Loucy (cell line): Measurements from ENCODE around the gene COL27A1.

ENCODE experiments used
- H2AFZ ChIP-seq: fragments of 200-600 bp; sonication (generic); 2 replicates; pipeline ENCODE4 v1.6.0; 2016; ENCODE audit warnings: antibody characterized with exemption, mild to moderate bottlenecking, low read length, moderate library complexity
- H3F3A ChIP-seq: fragments of 200-600 bp; 2 replicates; pipeline ENCODE4 v1.6.0; 2016; ENCODE audit warnings: antibody characterized with exemption, low read depth, mild to moderate bottlenecking
- H3K27me3 ChIP-seq: fragments of 200-600 bp; sonication (generic); 2 replicates; pipeline ENCODE4 v1.6.1; 2014; ENCODE audit warnings: low read length, mild to moderate bottlenecking; ENCODE audit not compliant: insufficient read depth, poor library complexity, severe bottlenecking
- H3K36me3 ChIP-seq: fragments of 200-600 bp; sonication (generic); 2 replicates; pipeline ENCODE4 v1.6.1; 2016; ENCODE audit warnings: low read length; ENCODE audit not compliant: insufficient read depth
- H3K4me1 ChIP-seq: fragments of 200-600 bp; sonication (generic); 2 replicates; pipeline ENCODE4 v1.5.1; 2014; ENCODE audit warnings: low read length, mild to moderate bottlenecking; ENCODE audit not compliant: insufficient read depth, poor library complexity, severe bottlenecking
- H3K4me2 ChIP-seq: fragments of 200-600 bp; sonication (generic); 2 replicates; pipeline ENCODE4 v1.6.0; 2014; ENCODE audit warnings: antibody characterized with exemption, low read length, low read depth, mild to moderate bottlenecking; ENCODE audit not compliant: poor library complexity, severe bottlenecking
- H3K4me3 ChIP-seq: fragments of 200-600 bp; sonication (generic); 2 replicates; pipeline ENCODE4 v1.5.1; 2014; ENCODE audit warnings: low read length, mild to moderate bottlenecking, mixed read lengths; ENCODE audit not compliant: poor library complexity, severe bottlenecking
- H3K79me2 ChIP-seq: fragments of 200-600 bp; sonication (generic); 2 replicates; pipeline ENCODE4 v1.6.1; 2014; ENCODE audit warnings: low read length; ENCODE audit not compliant: insufficient read depth
- H3K9ac ChIP-seq: fragments of 200-600 bp; sonication (generic); 2 replicates; pipeline ENCODE4 v1.6.0; 2014; ENCODE audit warnings: mild to moderate bottlenecking, low read depth, low read length, moderate library complexity; ENCODE audit not compliant: poor library complexity, severe bottlenecking
- H3K9me2 ChIP-seq: fragments of 200-600 bp; sonication (generic); replicated peaks from 2 replicates; pipeline ENCODE4 v1.6.1; 2016; ENCODE audit warnings: low read depth, low read length, mixed read lengths
- H3K9me3 ChIP-seq: fragments of 200-600 bp; sonication (generic); 2 replicates; pipeline ENCODE4 v1.6.1; 2014; ENCODE audit warnings: mild to moderate bottlenecking, antibody characterized with exemption, low read length, low read depth; ENCODE audit not compliant: insufficient read depth
- H4K20me1 ChIP-seq: fragments of 200-600 bp; sonication (generic); 2 replicates; pipeline ENCODE4 v1.6.0; 2014; ENCODE audit warnings: antibody characterized with exemption, low read length, mild to moderate bottlenecking; ENCODE audit not compliant: insufficient read depth, poor library complexity, severe bottlenecking
- EZH2phosphoT487 ChIP-seq: fragments of 200-600 bp; IDR thresholded peaks from 2 replicates; pipeline ENCODE4 v1.6.1; 2018; ENCODE audit warnings: antibody characterized with exemption, mild to moderate bottlenecking, moderate library complexity, borderline replicate concordance
- TF ChIP-seq, protein P1 (sequence below): fragments of 200-600 bp; sonication (generic); conservative IDR thresholded peaks from 2 replicates; pipeline ENCODE4 v1.5.1; 2014; ENCODE audit warnings: mild to moderate bottlenecking, antibody characterized with exemption, low read length

COL27A1 gene

DNA sequence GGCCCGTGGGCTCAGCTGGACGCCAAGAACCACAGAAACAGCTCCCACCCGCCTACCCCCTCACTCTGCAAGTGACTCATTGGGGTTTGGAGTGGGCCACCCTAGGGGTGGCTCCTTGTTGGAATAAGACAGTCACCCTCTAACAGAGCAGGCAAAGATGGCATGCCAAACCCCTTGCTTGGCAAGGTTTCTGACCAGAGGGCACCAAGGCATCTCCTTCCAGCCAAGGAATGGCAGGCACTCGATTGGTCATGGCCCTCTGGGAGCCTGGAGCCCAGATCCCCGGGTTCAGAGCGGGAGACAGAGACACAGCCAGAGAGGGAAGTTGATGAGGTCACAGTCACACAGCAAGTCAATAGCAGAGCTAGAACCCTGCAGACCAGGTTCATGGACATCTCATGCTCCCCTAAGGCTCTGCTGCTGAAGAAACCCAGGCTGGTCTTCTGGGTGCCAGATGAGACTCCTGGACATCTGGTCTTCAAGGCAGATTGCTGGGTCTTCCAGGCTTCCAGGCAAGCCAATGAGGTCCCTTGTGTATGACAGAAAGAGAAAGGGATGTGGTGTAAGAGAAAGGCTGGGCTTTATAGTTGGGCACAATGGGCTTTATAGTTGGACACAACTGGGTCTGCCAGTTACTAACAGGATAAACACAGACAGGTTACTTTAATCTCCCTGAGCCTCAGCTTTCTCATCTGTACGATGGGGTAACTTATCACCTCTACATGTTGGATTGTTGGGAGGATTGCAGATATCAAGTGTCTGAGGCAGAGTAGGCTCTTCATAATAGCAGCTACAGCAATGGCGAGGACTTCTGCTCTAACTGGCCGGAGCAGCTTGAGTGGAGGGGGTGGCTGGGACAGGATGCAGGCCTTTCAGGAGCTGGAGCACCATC lies 33.0 kb upstream of the COL27A1 start:
- no peak for TF ChIP-seq EZH2phosphoT487
- TF ChIP-seq, protein P1, sequence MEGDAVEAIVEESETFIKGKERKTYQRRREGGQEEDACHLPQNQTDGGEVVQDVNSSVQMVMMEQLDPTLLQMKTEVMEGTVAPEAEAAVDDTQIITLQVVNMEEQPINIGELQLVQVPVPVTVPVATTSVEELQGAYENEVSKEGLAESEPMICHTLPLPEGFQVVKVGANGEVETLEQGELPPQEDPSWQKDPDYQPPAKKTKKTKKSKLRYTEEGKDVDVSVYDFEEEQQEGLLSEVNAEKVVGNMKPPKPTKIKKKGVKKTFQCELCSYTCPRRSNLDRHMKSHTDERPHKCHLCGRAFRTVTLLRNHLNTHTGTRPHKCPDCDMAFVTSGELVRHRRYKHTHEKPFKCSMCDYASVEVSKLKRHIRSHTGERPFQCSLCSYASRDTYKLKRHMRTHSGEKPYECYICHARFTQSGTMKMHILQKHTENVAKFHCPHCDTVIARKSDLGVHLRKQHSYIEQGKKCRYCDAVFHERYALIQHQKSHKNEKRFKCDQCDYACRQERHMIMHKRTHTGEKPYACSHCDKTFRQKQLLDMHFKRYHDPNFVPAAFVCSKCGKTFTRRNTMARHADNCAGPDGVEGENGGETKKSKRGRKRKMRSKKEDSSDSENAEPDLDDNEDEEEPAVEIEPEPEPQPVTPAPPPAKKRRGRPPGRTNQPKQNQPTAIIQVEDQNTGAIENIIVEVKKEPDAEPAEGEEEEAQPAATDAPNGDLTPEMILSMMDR = no peak
- H3K4me2 ChIP-seq = no peak overlapping the region
- H3K36me3 ChIP-seq = no peaks in the 10 kb centered on the region
- no peaks in the 10 kb centered on the region for H3F3A ChIP-seq
- no peaks in the 10 kb centered on the region for H3K9me3 ChIP-seq
- H3K4me3 ChIP-seq = no peak overlapping the region
- no peaks in the 10 kb centered on the region for H4K20me1 ChIP-seq
- no peaks in the 10 kb centered on the region for H3K79me2 ChIP-seq
- no peak overlapping the region for H3K9ac ChIP-seq
- no peaks in the 10 kb centered on the region for H3K27me3 ChIP-seq
- no peaks in the 10 kb centered on the region for H3K9me2 ChIP-seq
- no peaks in the 10 kb centered on the region for H3K4me1 ChIP-seq
- H2AFZ ChIP-seq = no peak overlapping the region

DNA sequence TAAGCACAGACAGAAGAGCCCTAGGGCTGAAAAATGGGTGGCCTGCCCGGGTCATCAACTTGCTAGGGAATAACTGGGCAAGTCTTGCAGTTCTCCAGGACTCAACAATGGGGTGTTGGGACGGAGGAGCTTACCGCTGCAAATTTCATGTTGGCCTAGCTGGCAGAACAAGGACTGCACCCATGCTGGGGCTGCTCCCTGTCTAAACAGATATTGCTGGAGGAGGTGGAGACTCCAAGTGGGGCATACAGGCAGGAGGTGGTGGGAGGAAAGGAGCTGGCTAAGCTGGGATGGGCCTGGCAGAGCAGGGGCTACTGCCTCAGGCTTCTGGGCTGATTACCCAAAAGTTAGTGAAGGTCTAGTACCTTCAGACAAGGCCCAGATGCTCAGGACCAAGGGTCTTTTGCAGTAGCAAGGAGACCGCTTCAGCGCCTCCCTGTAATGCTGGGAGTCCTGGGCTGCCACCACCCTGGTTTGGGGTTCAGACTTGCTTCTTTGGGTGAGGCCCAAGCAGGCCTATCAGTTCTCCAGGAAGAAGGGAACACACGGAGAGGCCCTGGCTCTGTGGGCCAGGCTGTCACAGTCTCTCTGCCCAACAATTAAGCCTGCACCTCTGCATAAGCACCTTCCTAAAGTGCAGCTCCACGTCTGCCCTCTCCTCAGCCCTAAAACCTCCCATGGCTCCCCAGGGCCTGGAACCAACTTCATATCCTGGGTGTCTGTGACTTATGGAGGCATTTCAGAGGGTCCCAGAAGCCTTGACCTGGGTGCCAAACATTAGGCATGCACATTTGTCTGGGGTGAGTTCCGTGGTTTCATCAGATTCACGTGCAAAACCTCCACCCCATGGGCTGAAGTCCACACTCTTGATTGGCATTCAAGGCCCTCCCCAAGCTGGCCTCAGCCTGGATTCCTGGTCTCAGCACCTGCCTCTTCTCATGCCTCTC lies 32.0 kb upstream of the COL27A1 start:
- no peak overlapping the region for H3K4me3 ChIP-seq
- no peaks in the 10 kb centered on the region for H3K4me1 ChIP-seq
- TF ChIP-seq EZH2phosphoT487 = no peak
- TF ChIP-seq, protein P1 = no peak
- H3F3A ChIP-seq = no peaks in the 10 kb centered on the region
- no peaks in the 10 kb centered on the region for H4K20me1 ChIP-seq
- H2AFZ ChIP-seq = no peak overlapping the region
- H3K36me3 ChIP-seq = no peaks in the 10 kb centered on the region
- H3K79me2 ChIP-seq = no peaks in the 10 kb centered on the region
- no peak overlapping the region for H3K4me2 ChIP-seq
- no peak overlapping the region for H3K9ac ChIP-seq
- H3K9me2 ChIP-seq = no peaks in the 10 kb centered on the region
- no peaks in the 10 kb centered on the region for H3K27me3 ChIP-seq
- no peaks in the 10 kb centered on the region for H3K9me3 ChIP-seq

DNA sequence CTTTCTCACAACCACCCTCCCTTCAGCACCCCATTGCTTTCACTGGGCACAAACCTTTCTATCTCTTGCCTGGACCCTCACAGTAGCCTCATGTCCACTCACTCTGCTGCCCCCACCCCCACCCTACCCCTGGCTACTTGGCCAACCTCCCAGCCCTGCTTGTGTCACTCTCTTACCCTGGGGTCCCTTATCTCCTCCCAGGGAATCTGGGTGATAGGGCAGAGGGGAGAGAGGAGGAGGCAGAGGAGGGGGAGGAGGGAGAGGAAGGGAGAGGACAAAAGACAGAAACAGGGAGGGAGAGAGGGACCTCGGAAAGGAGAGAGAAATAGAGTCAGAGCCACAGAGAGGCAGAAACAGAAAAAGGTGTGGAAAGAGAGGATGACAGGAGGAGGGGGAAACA lies 31.2 kb upstream of the COL27A1 start:
- Histone ChIP-seq H3K9ac (no peak overlapping the region), H3K4me3 (no peak overlapping the region), H2AFZ (no peak overlapping the region), H3K27me3 (no peaks in the 10 kb centered on the region), H3K4me1 (no peaks in the 10 kb centered on the region), H3K4me2 (no peak overlapping the region), H3F3A (no peaks in the 10 kb centered on the region), H3K79me2 (no peaks in the 10 kb centered on the region), H4K20me1 (no peaks in the 10 kb centered on the region), H3K9me2 (no peaks in the 10 kb centered on the region), H3K9me3 (no peaks in the 10 kb centered on the region), H3K36me3 (no peaks in the 10 kb centered on the region)
- no peak for TF ChIP-seq EZH2phosphoT487
- TF ChIP-seq, protein P1 = no peak
